OCI-LY7 (cell line): ENCODE results near the gene ZNF774.

ENCODE experiments used
- EZH2phosphoT487 ChIP-seq: fragments of 200-600 bp; sonication (generic); IDR thresholded peaks from 2 replicates; pipeline ENCODE4 v1.6.1; 2018; ENCODE audit warnings: low read depth, borderline replicate concordance, mild to moderate bottlenecking, mixed run types, antibody characterized with exemption, low read length, moderate library complexity, mixed read lengths
- TF ChIP-seq, protein P1 (sequence below): fragments of 200-600 bp; sonication (generic); conservative IDR thresholded peaks from 2 replicates; pipeline ENCODE4 v1.5.1; 2014; ENCODE audit warnings: mild to moderate bottlenecking, antibody characterized with exemption, low read length, moderate library complexity, mixed read lengths

DNA sequence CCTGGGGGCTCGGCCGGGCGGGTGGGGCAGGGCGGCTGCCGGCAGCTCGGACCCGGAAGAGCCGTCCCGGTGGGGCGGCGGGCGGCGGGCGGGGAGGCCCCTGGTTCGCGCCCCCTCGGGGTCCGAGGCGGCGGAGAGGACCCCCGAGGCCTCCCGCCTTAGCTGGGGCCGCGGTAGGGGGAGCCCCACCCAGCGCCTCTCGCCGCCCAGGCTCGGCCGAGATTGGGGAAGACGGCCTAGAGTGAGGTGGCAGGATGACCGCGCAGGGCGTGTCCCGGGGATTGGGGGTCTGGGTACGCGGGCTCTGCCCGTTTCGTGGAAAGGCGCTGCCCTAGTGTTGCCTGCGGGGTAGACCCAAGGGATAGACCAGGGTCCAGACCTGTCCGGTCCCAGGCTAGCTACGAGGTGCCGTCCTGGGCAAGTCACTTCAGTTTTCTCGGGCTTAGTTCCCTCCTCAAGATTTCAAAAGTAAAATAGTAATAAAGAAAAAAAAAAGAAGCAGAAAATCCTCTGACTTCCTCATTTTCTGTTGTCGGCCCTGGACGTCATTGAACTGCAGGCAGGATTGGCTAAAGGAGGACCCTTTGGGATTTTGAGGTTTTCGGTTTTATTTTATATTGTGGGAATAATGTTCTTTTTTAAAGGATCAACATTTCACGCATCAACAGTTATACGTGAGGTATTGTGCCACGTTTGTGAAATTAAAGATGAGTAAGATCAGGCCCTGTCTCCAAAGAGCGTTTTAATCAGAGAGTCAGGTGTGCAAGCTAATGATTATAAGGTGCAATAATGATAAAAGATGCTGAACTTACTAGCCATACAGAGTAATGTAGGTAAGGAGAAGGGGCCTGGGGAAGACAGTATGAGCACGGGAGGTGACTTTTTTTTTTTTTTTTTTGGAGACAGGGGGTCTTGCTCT is 36.6 kb downstream of the ZNF774 start:
- TF ChIP-seq, protein P1, sequence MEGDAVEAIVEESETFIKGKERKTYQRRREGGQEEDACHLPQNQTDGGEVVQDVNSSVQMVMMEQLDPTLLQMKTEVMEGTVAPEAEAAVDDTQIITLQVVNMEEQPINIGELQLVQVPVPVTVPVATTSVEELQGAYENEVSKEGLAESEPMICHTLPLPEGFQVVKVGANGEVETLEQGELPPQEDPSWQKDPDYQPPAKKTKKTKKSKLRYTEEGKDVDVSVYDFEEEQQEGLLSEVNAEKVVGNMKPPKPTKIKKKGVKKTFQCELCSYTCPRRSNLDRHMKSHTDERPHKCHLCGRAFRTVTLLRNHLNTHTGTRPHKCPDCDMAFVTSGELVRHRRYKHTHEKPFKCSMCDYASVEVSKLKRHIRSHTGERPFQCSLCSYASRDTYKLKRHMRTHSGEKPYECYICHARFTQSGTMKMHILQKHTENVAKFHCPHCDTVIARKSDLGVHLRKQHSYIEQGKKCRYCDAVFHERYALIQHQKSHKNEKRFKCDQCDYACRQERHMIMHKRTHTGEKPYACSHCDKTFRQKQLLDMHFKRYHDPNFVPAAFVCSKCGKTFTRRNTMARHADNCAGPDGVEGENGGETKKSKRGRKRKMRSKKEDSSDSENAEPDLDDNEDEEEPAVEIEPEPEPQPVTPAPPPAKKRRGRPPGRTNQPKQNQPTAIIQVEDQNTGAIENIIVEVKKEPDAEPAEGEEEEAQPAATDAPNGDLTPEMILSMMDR, result 0 out of 2 replicates have a peak, but pooled peaks have one; percentile 20
- TF ChIP-seq EZH2phosphoT487, result no peak
